ENCODE results near the gene AGPAT3. TPM values are rescaled to one million over a fixed set of nuclear protein-coding genes. Genes with fewer than 3 reads are reported as not detected.
"Not testable (repeated sequence)": the region's sequence is repeated elsewhere in the genome, so short reads cannot be mapped to it uniquely, and the experiment has no call there.

The AGPAT3 gene
- total and polyA plus RNA-seq, 3 donors from 2014 or later = 64.5 to 77.5 (median 69.8) TPM

- no peak overlapping the region for H3K27ac ChIP-seq
- H3K4me1 ChIP-seq = no peaks in the 10 kb centered on the region
- no peaks in the 10 kb centered on the region for H3K36me3 ChIP-seq (ENCODE audit: low read depth, missing control alignments)
- 85 to 88% methylated on average over 3 of the region's 3 CpGs for WGBS, 2 donors
- TF ChIP-seq, protein P1, sequence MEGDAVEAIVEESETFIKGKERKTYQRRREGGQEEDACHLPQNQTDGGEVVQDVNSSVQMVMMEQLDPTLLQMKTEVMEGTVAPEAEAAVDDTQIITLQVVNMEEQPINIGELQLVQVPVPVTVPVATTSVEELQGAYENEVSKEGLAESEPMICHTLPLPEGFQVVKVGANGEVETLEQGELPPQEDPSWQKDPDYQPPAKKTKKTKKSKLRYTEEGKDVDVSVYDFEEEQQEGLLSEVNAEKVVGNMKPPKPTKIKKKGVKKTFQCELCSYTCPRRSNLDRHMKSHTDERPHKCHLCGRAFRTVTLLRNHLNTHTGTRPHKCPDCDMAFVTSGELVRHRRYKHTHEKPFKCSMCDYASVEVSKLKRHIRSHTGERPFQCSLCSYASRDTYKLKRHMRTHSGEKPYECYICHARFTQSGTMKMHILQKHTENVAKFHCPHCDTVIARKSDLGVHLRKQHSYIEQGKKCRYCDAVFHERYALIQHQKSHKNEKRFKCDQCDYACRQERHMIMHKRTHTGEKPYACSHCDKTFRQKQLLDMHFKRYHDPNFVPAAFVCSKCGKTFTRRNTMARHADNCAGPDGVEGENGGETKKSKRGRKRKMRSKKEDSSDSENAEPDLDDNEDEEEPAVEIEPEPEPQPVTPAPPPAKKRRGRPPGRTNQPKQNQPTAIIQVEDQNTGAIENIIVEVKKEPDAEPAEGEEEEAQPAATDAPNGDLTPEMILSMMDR (IDR thresholded peaks at IDR 0.05) = no peak
- no peak for TF ChIP-seq POLR2A (IDR thresholded peaks at IDR 0.05)
- intact Hi-C loops (cut with DNase I; ENCODE audit: low total_unique reads) = no loop called here
- H3K9me3 ChIP-seq = no peaks in the 10 kb centered on the region
- no peak for DNase-seq
- no peaks in the 10 kb centered on the region for H3K27me3 ChIP-seq
- no peak overlapping the region for H3K4me3 ChIP-seq
Measured at GRCh38 chr21:43818685-43819084, 46.3 kb upstream of the AGPAT3 start.

GRCh38 chr21:43819511-43820405 is 45.3 kb upstream of the AGPAT3 start:
- Histone ChIP-seq H3K36me3 (ENCODE audit: low read depth, missing control alignments) (no peaks in the 10 kb centered on the region), H3K4me3 (no peak overlapping the region), H3K27ac (no peak overlapping the region), H3K4me1 (no peaks in the 10 kb centered on the region), H3K27me3 (no peaks in the 10 kb centered on the region), H3K9me3 (no peaks in the 10 kb centered on the region)
- intact Hi-C loops (cut with DNase I; ENCODE audit: low total_unique reads) = no loop called here
- no peak for DNase-seq
- no peak for TF ChIP-seq POLR2A (IDR thresholded peaks at IDR 0.05)
- TF ChIP-seq, protein P1 (IDR thresholded peaks at IDR 0.05) = no peak
- WGBS, 2 donors = 91 to 97% methylated on average over 7 to 25 of the region's 25 CpGs

GRCh38 chr21:43820466-43820865 is 44.6 kb upstream of the AGPAT3 start:
- intact Hi-C loops (cut with DNase I; ENCODE audit: low total_unique reads) = no loop called here
- H3K27ac ChIP-seq = no peak overlapping the region
- H3K4me3 ChIP-seq = no peak overlapping the region
- TF ChIP-seq, protein P1 (IDR thresholded peaks at IDR 0.05) = no peak
- TF ChIP-seq POLR2A (IDR thresholded peaks at IDR 0.05) = no peak
- no peaks in the 10 kb centered on the region for H3K9me3 ChIP-seq
- WGBS, 2 donors = 95% methylated on average over 10 to 11 of the region's 11 CpGs
- H3K36me3 ChIP-seq (ENCODE audit: low read depth, missing control alignments) = no peaks in the 10 kb centered on the region
- no peak for DNase-seq
- H3K27me3 ChIP-seq = no peaks in the 10 kb centered on the region
- H3K4me1 ChIP-seq = no peaks in the 10 kb centered on the region

DNA sequence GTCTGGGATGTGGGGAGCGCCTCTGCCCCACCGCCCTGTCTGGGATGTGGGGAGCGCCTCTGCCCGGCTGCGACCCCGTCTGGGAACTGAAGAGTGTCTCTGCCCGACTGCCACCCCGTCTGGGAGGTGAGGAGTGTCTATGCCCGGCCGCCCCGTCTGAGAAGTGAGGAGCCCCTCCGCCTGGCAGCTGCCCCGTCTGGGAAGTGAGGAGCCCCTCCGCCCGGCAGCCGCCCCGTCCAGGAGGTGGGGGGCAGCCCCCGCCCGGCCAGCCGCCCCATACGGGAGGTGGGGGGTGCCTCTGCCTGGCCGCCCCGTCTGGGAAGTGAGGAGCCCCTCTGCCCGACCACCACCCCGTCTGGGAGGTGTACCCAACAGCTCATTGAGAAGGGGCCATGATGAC is 42.9 kb upstream of the AGPAT3 start:
- H3K4me1 ChIP-seq; H3K27ac ChIP-seq; intact Hi-C loops (cut with DNase I; ENCODE audit: low total_unique reads); H3K27me3 ChIP-seq; DNase-seq; H3K4me3 ChIP-seq; H3K36me3 ChIP-seq (ENCODE audit: low read depth, missing control alignments); H3K9me3 ChIP-seq: not testable (repeated sequence)
- WGBS, 2 donors = 75 to 88% methylated on average over 13 to 20 of the region's 25 CpGs

- H3K27ac ChIP-seq; H3K9me3 ChIP-seq; H3K27me3 ChIP-seq; DNase-seq; intact Hi-C loops (cut with DNase I; ENCODE audit: low total_unique reads); H3K4me1 ChIP-seq; H3K36me3 ChIP-seq (ENCODE audit: low read depth, missing control alignments); H3K4me3 ChIP-seq: not testable (repeated sequence)
- 91 to 93% methylated on average over 4 to 5 of the region's 5 CpGs for WGBS, 2 donors
Measured at GRCh38 chr21:43822741-43823140, 42.3 kb upstream of the AGPAT3 start.

Data from testis (tissue), 3 donors.